HEK293 (cell line): ENCODE data around the gene CACHD1.

Source experiments
- CTCF ChIP-seq: fragments of 450-650 bp; formaldehyde crosslinking; IDR thresholded peaks from 2 replicates; pipeline ENCODE4 v1.5.1; 2016; ENCODE audit warnings: missing biosample characterization, missing genetic modification characterization
- SP2 ChIP-seq: fragments of 450-650 bp; formaldehyde crosslinking; IDR thresholded peaks from 2 replicates; pipeline ENCODE4 v1.5.1; 2016; ENCODE audit warnings: missing biosample characterization, missing genetic modification characterization
- ZBTB49 ChIP-seq: fragments of 450-650 bp; formaldehyde crosslinking; IDR thresholded peaks from 2 replicates; pipeline ENCODE4 v1.5.1; 2016; ENCODE audit warnings: missing biosample characterization, missing genetic modification characterization, low read depth
- ZNF791 ChIP-seq: fragments of 450-650 bp; formaldehyde crosslinking; IDR thresholded peaks from 2 replicates; pipeline ENCODE4 v1.5.1; 2016; ENCODE audit warnings: missing biosample characterization, missing genetic modification characterization
- ZNF830 ChIP-seq: fragments of 450-650 bp; IDR thresholded peaks from 2 replicates; pipeline ENCODE4 v1.5.0; 2018; ENCODE audit warnings: missing biosample characterization, missing genetic modification characterization, low read depth, mild to moderate bottlenecking, moderate library complexity
- ZSCAN18 ChIP-seq: fragments of 450-650 bp; formaldehyde crosslinking; IDR thresholded peaks from 2 replicates; pipeline ENCODE4 v1.5.1; 2016; ENCODE audit warnings: missing biosample characterization, missing genetic modification characterization
- ZSCAN30 ChIP-seq: fragments of 450-650 bp; IDR thresholded peaks from 2 replicates; pipeline ENCODE4 v1.5.1; 2018; ENCODE audit warnings: missing biosample characterization, mild to moderate bottlenecking, missing genetic modification characterization, moderate library complexity

- no peak for TF ChIP-seq ZNF791 (tag by site-specific recombination)
- no peak for TF ChIP-seq ZSCAN18 (tag by site-specific recombination)
- no peak for TF ChIP-seq CTCF (tag by site-specific recombination)
- no peak for TF ChIP-seq ZBTB49 (tag by site-specific recombination)
- TF ChIP-seq SP2 (tag by site-specific recombination) = no peak
- TF ChIP-seq ZNF830 (tag by site-specific recombination) = no peak
- TF ChIP-seq ZSCAN30 (tag by site-specific recombination) = no peak
Measured at GRCh38 chr1:64653466-64653865, 183.5 kb downstream of the CACHD1 start.
